Fibroblast of skin of left biceps (primary cell): ENCODE results near the gene KRT73.
"Not testable (repeated sequence)": the region's sequence is repeated elsewhere in the genome, so short reads cannot be mapped to it uniquely, and the experiment has no call there.

Experiments
- DNase-seq, 2 experiments: peaks; one replicate each; pipeline ENCODE4 v3.0.0-alpha.2; 2013; ENCODE audit warnings: low read depth in 2 of 2

The KRT73 gene

GRCh38 chr12:52600941-52601481 lies 17.3 kb downstream of the KRT73 start, which contains the start of gene KRT72:
Gene KRT72 (minus strand): TSS chr12:52601463. CDS start chr12:52601452, 11 bp downstream.
- DNase-seq = no peak

DNA sequence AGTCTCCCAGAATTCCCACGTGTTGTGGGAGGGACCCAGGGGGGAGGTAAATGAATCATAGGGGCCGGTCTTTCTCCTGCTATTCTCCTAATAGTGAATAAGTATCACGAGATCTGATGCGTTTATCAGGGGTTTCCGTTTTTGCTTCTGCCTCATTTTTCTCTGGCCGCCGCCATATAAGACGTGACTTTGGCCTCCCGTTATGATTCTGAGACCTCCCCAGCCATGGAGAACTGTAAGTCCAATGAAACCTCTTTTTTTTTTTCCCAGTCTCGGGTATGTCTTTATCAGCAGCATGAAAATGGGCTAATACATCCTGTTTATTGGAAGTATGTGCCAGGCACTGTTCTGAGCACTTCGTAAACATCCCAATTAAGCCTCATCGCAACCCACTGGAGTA lies 17.9 kb downstream of the KRT73 start:
- DNase-seq = no peak

DNA sequence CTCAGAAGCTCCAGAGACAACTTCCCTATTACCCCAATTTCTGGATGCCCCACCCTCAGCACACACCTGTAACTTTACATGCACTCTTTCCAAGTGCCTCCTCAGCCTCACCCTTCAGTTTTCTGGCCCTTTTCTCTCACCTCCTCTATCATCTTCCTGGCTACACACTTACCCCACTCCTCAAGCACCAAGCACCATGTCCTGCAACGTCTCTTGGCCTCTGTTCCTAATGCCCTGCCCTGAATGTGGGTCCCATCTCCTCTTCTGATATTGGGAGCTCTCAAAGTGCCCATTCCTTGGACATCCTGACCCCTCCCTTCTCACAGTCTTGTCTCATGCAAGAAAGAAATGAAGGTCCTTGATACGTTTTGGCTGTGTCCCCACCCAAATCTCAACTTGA lies 18.3 kb downstream of the KRT73 start:
- no peak for DNase-seq

- DNase-seq = no peak
These were observed 19.4 kb downstream of the KRT73 start for GRCh38 chr12:52598966-52599365.

- not testable (repeated sequence) for DNase-seq
These were observed 24.1 kb downstream of the KRT73 start for GRCh38 chr12:52594237-52594636.

- no peak for DNase-seq
These were observed 26.8 kb downstream of the KRT73 start for GRCh38 chr12:52591521-52591920.

GRCh38 chr12:52590021-52590420 lies 28.3 kb downstream of the KRT73 start:
- no peak for DNase-seq

- DNase-seq = no peak
These were observed 30.8 kb downstream of the KRT73 start for GRCh38 chr12:52587563-52587962.

GRCh38 chr12:52585946-52586345 lies 32.4 kb downstream of the KRT73 start:
- no peak for DNase-seq

- no peak for DNase-seq
These were observed 33.3 kb downstream of the KRT73 start for GRCh38 chr12:52585066-52585465.

DNA sequence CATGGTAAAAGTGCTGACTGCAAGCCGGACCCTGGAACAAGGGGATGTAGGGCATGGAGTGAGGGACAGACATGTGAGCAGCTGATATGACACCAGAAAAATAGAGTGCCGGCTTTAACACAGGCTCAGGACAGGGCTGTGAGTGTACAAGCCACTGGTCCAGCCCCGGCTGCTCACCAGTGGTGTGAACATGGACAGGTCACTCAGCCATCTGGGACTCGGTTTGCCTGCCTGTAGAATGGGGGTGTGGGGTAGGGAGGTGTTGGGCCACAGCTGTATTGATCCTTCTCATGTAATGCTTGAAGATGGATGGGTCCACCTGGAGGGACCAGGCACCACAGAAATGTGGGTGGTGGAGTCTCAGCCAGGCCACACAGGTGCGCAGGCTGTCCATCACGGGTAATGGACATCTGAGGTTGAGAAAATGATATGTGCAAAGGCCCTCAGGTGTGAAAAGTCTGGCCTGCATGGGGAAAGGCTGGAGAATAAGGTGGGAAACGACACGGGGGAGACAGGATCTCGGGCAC lies 34.1 kb downstream of the KRT73 start:
- no peak for DNase-seq

DNA sequence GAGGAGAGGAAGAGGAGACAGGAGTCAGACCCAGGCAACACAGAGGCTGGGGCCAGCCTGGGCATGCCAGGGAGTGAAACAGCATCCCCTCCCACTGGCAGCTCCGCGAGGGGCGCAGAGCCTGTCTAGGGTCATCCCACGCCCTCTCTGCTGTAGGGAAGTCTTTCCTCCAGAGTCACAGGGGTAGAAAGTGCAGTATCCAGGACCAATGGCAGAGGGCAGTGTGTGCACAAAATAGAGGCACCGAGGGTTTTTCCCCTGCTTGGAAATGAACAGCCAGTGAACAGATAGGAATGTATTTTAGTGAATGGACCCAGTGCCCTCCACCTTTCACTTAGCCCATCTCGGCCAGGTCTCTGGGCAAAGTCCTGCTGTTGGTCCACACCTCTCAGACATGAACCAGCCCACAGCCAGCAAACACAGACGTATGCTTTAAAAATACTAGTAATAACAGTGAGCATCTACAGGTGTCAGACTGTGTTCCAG lies 35.3 kb downstream of the KRT73 start:
- DNase-seq = peak; percentile 5 to 10

- DNase-seq = no peak
These were observed 35.9 kb downstream of the KRT73 start for GRCh38 chr12:52582486-52582885.

DNA sequence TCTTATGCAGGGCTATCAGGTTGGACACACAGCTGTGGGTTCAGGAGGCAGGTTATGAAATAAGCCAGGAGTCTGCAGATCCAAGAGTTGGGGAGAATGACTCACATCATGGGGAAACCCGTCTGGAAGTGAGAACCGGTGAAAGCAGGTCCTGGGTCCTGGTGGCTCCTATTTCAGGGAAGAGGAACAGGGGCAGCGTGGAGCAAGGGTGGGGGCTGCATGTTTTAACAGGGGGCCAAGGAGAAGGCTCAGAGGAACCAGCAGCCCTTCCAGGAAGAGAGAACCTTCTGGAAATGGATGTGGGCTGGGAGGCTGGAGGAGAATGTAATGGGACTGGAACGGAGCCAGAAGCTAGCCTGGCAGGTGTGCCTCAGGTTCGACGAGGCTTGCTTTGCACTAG lies 36.9 kb downstream of the KRT73 start:
- no peak for DNase-seq

DNA sequence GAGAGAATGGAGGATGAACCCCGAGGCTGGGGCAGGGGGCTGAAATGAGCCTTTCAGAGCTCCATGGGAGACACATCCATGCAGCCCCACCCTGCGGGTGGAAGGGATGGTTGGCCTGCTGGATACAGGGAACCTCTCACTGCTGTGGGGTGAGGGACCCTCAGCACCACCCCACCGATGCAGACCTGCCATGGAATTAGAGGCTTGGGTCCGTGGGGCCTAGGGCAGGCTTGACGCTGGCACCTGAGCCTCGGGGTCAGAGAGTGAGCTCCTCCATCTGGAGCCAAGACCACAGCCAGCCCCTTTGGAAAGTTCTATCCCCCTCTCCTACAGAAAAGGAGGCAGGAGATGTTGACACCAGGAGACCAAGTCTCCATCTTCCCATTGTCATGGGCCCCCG lies 37.3 kb downstream of the KRT73 start:
- no peak for DNase-seq

GRCh38 chr12:52580496-52580895 lies 37.9 kb downstream of the KRT73 start:
- DNase-seq = no peak

DNA sequence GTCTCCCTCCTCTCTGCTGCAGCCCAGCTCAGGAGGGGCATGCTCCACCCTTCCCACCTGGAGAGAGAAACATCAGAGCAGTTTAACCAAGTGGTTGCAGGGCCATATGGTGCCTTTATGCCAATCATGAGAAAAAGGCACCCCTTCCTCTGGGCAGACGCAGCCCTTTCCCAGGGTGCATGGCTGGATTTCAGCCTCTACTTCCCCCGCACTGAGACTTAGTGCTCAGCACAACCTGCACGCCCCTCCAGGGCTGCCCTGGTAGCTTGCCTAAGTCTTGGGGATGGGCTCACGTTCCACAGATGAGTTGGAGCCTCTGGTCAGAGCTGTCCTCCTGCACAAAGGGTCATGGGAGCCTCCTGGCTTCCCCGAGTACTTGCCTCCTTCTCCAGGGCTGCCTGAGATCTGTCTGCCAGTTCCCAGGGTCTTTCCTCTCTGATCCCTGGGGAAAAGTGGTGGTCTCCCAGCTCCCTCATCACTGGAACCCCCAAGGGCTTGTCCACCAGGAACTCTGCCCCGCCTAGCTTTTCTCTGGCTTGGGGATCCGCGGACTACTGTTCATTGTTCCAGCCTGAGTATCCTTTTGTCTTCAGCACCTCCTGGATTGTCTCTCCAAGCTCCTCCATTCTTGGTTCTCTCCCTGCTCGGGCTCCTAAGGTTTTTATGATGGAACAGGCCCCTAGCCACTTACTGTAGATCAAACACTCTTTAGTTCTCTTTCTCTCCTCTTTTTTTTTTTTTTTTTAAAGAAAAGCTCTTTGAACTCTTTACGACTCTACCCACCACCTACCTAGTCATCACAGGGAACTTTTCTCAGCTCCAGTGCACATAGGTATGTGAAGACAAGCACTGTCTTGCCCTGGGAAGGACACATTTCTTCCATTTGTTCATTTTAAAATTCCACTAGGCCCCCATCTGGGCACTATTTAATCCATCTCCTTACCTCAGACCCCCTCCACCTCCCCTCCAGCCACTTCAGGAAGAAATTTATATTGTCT lies 38.6 kb downstream of the KRT73 start:
- DNase-seq = no peak

DNA sequence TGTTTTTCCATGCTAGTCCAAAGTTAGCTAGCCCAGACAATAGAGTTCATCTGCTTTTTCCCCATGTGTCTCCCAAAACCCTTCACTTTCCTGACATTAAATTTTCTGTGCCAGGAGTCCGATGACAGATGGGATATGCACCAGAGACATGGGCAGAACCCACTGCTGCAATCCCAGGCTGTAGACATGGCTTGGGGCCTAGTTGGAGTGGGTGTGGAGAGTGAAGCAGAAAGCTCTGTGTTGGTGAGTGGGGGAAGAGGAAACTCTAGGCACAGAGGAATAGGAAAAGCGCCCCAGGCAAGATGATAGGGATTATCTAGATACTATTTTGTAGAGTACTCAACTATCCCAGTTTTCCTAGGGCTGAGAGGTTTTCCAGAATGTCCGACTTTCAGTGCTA lies 39.9 kb downstream of the KRT73 start:
- DNase-seq = no peak

DNA sequence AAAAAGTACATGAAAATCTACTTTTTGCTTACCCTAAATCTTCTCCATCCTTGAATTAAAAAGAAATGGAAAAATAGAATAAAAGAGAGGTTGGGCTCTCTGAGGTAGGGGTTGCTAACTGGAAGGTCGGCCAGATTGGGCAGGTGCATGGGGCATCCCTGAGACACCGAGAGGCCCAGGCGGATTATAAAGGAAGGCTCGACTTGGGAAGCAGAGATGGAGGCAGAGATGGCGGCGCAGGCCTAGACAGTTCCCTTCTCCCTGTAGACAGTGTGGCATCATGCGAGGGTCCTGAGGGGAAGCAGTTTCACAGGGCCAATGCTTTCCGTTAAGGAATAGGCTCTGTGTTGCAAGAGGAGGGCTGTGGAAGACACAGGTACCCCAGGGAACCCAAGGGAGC lies 41.0 kb downstream of the KRT73 start:
- no peak for DNase-seq

- no peak for DNase-seq
These were observed 42.4 kb downstream of the KRT73 start for GRCh38 chr12:52575948-52576347.

- DNase-seq = no peak
These were observed 43.1 kb downstream of the KRT73 start for GRCh38 chr12:52575256-52575655.

- DNase-seq = no peak
These were observed 44.6 kb downstream of the KRT73 start, which contains the start of gene KRT74 for GRCh38 chr12:52573743-52574142. Gene KRT74 (minus strand): TSS chr12:52573843. CDS start chr12:52573777, 66 bp downstream.

DNA sequence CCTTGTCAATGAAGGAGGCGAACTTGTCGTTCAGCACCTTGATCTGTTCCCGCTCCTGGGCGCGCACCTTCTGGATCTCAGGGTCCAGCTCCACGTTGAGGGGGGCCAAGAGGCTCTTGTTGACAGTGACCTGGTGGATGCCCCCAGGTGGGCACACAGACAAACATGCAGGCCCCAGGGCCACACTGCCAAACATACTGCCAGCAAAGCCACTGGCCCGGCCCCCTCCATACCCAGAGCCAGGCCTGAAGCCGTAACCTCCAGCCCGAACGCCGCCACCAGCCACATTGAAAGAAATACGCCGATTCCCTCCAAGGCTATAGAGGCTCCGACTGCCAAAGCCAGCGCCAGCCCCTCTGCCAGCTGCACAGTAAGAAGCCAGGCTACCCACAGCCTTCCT lies 45.1 kb downstream of the KRT73 start:
- no peak for DNase-seq
